GM18511 (cell line): Measurements from ENCODE around the gene ASMTL.
"Not testable (repeated sequence)": the region's sequence is repeated elsewhere in the genome, so short reads cannot be mapped to it uniquely, and the experiment has no call there.

ENCODE experiments used
- ATAC-seq: cut with Tn5 transposase; IDR thresholded peaks from one replicate; pipeline ENCODE4 v1.9.1; 2021; ENCODE audit warnings: mild to moderate bottlenecking, moderate library complexity; ENCODE audit not compliant: unreplicated experiment

ASMTL gene

DNA sequence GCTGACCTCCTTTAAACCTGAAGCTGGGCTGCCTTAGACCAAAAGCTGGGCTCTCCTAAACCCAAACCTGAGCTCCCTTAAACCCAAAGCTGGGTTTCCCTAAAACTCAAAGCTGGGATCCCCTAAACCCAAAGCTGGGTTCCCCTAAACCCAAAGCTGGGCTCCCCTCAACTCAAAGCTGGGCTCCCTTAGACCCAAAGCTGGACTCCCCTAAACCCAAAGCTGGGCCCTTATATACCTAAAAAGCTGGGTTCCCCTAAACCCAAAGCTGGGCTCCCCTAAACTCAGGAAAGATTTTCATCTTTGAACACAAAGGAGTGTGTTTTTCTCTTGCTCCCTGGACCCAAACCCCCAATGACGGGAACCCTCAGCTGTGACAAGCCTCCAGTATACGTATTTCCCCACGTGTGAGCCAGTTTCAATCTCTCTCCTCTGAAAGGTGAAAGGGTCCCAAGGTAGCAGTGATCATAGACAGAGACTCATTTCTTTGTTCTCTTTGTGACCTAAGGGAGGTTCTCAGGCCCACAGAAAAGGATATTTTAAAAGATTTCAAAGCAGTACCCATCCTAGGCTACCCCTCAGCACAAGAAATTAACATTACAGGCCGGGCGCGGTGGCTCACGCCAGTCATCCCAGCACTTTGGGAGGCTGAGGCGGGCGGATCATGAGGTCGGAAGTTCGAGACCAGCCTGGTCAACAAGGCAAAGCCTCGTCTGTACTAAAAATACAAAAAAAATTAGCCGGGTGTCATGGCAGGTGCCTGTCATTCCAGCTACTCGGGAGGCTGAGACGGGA lies 31.3 kb upstream of the ASMTL start:
- peak; percentile 48 for ATAC-seq

DNA sequence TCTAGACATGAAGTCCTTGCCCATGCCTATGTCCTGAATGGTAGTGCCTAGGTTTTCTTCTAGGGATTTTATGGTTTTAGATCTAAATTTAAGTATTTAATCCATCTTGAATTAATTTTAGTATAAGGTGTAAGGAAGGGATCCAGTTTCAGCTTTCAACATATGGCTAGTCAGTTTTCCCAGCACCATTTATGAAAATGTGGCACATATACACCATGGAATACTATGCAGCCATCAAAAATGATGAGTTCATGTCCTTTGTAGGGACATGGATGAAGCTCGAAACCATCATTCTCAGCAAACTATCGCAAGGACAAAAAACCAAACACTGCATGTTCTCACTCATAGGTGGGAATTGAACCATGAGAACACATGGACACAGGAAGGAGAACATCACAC lies 29.8 kb upstream of the ASMTL start:
- ATAC-seq: not testable (repeated sequence)

- ATAC-seq: peak; percentile 56
Measured at GRCh38 chrX:1481636-1482529, 29.2 kb upstream of the ASMTL start.

GRCh38 chrX:1480082-1480785 lies 27.5 kb upstream of the ASMTL start:
- peak; percentile 11 for ATAC-seq

DNA sequence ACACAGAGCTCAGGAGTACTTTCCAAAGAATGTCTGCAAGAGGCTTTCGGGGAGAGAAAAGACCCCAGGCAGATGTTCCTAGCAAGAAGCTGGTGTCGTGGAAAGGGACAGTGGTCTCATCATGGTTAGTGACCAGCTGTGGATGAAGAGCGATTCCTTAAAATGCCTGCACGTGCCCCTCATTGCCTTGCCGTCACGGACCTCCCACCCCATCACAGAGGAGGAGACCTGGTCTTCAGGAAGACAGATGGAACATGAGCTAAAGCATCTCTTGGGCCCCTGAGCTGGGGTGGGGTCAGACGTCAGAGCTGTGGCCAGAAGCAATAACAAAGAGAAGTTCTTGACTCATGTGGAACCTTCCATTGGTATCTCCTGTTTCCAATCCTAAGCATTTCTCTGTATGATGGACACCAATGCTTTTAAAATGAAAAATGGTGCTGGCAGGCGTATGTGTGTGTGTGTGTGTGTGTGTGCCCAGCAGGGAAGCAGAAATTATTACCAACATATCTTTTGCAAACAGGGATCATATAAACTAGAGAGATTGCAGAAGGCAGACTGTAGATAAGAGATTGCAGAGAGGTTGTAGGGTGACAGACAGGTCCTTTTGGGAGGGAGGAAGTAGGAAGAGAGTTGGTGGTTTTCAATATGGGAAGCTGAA lies 25.2 kb upstream of the ASMTL start:
- no peak for ATAC-seq

GRCh38 chrX:1477229-1477628 lies 24.5 kb upstream of the ASMTL start:
- ATAC-seq: no peak

GRCh38 chrX:1476682-1477081 lies 24.0 kb upstream of the ASMTL start:
- no peak for ATAC-seq

GRCh38 chrX:1475881-1476280 lies 23.2 kb upstream of the ASMTL start:
- ATAC-seq: no peak

DNA sequence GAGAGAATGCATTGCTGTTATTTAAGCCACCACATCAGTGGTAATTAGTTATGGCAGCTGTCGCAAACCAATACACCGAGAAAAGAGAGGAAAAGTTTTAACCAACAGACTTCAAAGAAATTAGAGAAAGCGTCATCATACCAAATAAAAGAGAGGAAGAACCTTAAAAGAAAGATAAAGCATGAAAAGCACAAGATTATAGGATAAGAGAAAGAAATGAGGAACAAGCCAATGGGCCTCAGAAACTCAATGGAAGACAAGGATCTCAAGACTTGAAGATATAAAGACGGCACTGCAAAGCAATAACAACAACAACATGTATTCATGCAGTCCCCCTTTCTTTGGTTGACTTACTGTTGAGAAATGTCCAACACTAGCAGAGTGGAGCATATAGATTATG lies 22.8 kb upstream of the ASMTL start:
- no peak for ATAC-seq

GRCh38 chrX:1474593-1474992 lies 21.9 kb upstream of the ASMTL start:
- not testable (repeated sequence) for ATAC-seq

DNA sequence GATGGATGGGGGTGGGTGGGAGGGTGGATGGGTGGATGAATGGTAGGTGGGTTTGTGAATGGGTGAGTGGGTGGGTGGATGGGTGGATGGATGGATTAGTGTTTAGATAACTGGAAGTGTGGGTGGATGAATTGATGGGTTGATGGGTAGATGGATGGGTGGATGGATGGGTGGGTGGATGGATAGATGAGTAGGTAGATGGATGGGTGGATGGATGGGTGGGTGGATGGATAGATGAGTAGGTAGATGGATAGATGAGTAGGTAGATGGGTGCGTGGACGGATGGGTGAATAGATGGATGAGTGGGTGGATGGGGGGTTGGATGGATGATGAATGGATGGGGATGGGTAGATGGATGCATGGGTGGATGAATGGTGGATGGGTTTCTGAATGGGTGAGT lies 20.3 kb upstream of the ASMTL start:
- ATAC-seq: no peak

GRCh38 chrX:1468250-1468772 lies 15.6 kb upstream of the ASMTL start:
- peak; percentile 62 for ATAC-seq

DNA sequence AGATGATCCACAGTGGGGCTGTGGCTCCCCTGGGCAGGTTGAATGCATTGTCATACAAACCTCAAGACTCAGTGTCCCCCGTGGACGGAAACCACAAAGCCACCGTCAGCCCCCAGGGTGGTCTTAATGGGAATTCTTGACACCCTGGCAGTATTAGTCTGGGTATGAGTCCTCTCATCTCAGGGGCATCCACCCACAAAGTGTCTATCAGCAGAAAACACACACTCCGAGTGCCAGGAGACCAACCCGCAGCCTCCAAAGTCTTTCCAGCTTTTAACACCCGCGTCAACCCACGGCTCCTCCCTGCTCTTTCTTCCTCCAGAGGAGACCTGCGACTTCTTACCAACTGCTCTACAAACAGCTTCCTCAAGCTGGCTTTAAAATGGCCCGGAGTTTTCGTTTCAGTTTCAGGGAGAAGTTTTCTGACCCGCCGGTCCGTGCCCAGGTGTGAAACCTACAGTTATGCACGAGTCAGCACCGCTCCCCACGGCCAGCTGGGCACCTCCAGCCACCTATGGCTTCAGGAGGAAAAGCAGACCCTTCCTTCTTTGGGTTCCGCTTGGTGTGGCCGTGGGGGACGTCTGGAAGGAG lies 14.4 kb upstream of the ASMTL start:
- peak; percentile 57 for ATAC-seq

DNA sequence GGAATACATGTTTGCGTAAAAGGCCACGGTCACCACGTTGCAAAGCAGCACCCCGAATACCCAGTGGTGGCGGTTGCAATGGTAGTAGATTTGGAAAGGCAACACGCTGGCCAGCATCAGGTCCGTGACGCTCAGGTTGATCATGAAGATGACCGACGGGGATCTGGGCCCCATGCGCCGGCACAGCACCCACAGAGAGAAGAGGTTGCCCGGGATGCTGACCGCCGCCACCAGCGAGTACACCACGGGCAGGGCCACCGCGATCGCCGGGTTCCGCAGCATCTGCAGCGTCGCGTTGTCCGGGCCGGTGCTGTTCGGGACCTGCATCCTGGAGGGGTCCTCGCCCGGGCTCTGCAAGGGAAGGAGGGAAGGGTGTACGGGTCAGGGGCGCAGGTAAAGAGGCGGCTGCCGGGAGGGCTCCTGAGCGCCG lies 13.5 kb upstream of the ASMTL start:
- ATAC-seq: no peak

DNA sequence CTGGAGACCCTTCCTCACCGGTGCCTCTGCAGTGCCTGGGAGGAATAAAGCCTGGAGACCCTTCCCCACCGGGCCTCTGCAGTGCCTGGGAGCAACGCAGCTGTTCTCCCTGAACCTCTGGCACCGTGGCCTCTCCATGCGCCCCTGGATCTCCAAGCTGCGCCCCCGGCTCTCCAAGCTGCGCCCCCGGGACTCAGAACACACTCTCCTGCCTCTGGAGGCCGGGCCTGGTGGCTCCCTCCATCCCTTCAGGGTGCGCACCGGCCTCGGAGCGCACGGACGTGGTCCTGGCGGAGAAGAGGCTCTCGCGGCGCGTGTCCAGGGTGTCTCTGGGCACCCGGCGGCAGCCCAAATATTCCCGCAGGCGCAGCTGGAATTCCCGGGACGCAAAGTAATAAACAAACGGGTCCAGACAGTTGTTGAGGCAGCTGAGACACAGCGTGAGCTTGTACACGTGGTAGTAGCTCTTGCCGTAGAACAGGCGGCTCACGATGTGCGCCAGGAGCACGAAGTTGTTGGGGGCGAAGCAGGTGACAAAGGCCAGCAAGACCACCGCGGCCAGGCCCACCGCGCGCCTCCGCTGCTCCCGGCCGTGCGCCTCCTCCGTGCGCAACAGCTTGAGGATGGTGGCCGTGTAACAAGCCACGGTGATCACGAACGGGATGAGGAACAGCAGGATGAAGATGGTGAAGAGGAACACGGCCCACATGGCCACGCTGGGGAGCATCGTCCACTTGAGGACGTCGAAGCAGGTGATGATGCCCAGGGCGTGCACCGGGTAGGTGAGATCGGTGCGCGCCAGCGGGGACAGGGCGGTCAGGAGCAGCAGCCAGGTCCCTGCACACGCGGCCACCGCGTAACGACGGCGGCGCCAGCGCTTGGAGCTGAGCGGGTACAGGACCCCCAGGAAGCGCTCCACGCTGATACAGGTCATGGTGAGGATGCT lies 12.8 kb upstream of the ASMTL start:
- ATAC-seq: no peak

DNA sequence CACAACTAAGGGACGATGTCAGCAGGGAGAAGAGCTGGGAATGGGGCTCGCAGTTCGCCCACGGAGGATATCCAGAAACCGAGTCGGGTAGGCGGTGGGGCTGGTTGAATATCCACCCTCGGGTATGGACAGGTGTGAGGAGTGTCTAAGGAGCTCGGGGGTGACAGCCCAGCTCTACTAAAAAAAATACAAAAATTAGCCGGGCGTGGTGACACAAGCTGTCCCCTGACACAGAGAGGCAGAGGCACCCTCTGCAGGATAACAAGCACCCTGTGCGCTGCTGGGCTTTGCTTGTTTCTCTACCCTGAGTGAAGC lies 12.2 kb upstream of the ASMTL start:
- no peak for ATAC-seq

- no peak for ATAC-seq
Measured at GRCh38 chrX:1464041-1464970, 11.6 kb upstream of the ASMTL start.

DNA sequence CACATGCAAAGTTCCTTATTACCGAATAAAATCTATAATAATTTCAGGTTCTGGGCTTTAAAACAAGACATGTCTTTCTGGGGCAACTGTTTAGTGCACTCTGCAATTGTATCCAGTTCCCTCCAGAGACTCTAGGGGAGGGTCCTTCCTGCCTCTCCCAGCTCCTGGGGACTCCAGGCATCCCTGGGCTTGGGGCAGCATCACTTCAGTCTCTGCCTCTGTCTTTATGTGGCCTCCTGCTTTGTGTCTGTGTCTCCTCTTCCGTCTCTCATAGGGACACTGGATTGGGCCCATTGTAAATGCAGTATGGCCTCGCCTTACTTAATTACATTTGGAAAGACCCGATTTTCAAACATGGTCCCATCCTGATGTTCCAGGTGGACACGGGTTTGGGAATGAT lies 10.9 kb upstream of the ASMTL start:
- ATAC-seq: no peak
